GM21390 (cell line): ENCODE measurements around the gene DPP6.

Experiments used
- ATAC-seq: cut with Tn5 transposase; IDR thresholded peaks from one replicate; pipeline ENCODE4 v1.9.1; 2021; ENCODE audit not compliant: unreplicated experiment

DPP6 gene

DNA sequence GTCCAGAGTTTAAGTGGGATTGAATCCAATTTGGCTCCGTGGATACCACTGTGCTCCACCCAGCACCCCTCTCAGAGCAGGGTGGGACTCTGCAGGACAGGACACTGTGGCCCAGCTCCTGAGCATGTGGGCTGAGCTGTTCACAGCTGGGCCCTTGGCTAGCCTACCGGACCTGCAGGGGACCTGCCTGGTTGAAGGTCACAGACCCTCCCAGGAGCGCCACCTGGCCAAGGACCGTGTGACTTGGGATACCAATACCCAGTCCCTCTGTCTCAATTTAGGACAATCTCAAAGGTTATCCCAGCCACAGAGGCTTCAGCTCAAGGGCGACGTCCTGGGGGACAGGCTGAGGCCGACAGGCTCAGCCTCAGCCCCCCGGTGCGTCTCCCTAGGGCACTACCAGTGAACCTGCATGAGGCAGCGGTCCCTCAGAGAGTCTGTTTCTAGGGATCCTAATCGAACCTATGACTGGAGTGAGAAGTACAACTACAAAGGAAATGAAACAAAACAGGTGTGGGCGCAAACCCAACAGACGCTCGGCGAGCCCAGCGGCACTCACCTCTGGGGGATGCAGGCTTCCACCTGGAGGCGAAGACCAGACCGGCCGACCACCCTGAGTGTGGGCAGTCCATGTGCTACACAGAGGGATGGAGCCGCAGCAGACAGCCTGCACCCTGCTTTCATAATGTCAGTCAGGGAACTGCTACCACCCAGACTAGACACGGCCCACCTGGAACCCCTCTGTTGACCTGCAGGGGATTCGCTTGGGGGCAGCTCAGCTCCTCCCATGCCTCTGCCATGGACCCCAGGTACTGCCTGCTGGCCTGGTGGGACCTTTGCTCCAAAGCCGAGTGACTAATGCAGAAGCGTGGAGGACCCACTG lies 847.0 kb downstream of the DPP6 start:
- no peak for ATAC-seq

DNA sequence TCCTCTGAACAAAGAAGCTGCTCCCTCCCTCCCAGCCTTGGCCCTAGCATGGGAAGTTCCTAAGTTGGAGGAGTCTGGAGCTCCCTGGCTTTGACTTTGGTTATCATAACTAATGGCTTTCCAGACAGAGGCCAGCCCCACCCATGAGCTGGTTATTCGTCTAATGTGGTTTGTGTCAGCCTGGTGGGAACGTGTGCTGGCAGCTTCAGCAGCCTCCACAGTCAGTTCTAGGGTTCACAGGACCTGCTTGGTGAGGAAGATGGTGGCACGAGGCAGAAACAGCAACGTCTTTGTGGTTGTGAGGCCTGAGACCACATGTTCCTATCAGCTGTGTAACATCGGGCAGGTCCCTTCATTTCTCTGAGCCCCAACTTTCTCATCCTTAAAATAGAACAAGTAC lies 847.7 kb downstream of the DPP6 start:
- no peak for ATAC-seq

DNA sequence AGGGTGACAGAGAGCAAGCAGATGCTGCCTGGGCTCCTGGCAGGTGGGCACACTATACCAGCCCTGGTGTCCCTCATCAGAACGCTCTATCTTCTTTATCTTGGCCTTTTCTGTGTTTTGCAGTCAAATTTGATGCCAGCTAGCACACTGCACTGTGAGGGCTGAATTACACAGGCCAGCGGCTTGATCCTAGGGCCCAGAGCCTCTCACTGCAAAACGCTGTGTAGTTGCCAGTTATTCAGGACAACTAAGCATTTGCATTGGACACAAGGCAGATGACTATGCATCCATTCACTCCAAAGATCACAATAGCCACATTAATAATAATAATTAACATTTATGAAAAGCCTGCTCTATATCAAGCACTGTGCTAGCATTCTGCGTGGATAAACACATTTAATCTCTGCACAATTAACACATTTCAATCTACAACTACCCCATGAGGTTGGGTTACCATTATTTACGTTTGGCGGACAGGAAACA lies 850.4 kb downstream of the DPP6 start:
- ATAC-seq, result no peak

DNA sequence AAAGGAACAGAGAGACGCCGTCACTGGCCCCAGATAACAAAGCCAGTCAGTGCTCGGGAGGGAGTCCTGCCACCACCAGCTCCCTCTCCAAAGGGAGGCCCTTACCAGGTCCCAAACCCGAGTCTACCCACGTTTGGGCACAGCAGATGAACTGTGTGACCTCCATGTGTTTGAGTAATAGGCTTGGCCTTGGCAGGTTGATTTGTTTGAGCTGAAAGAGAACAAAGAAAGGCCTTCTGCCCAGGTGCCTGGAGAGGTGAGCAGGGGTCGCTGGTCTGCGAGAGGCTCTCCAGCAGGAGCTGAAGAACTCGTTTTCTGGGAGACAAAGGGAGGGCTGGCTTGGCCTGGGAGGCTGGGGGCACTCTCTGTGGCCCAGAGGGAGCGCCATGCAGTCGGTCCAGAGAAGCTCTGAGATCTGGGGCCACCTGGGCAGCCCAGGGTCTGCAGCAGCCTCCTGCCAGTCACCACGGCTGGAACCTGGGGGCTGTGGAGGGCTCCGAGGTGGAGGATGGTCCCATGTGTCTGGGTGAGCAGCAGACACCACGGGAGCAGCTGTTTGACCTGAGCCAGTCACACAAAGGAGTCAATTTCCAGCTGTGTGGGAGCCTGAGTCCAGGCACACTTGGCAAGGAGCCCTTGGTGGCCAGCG lies 851.0 kb downstream of the DPP6 start:
- no peak for ATAC-seq

DNA sequence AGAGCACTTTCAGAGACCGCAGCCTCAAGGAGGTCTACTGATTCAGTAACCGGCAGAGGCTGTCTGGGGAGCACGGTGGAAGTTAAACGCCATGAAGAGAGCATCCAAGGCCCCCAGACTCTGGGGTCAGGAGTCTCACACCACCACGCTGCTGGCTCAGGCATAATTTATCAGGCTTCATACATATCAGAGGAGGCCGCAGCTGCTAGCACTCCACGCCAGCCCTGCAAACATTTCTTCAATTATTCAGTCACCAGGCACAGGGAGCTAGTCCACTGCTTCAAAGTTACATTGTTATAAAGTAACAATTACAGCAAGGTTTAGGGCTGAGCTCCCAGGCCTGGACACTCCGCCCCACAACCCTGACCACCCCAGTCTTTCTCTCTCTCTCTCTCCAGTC lies 852.9 kb downstream of the DPP6 start:
- no peak for ATAC-seq

DNA sequence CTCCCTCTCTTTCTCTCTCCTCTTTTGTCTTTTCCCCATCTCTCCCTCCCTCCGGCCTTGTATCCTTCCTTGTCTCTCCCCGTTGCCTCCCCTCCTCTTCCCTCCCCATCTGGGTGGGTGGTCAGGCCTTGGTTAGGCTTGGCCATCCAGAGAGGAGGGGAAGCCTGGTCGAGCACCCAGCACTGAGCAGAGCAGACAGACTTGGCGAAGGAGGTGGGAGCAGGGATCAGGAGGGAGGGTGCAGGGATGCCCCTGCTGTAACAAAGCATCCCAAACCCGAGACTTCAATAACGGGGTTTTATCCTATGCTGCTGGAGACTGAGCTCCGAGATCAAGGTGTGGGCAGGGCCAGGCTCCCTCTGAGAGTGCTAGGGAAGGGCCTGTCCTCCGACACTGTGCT lies 853.4 kb downstream of the DPP6 start:
- ATAC-seq, result no peak

DNA sequence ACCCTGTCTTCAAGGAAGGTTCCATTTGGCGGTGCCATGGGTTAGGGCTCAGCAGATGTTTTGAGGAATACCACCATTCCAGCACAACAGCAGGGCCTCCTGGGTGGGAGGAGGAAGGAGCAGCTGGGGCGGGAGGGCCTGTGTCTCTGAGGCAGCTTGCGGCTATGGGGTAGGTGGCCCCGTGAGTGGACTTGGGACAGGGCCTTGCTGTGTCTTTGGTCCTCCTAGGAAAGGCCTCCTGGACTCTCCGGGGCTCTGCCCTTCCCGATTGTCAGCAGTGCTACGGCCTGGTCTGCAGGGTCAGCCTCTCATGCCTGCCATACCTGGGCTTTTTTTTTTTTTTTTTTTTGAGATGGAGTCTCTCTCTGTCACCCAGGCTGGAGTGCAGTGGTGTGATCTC lies 854.0 kb downstream of the DPP6 start:
- ATAC-seq, result no peak

DNA sequence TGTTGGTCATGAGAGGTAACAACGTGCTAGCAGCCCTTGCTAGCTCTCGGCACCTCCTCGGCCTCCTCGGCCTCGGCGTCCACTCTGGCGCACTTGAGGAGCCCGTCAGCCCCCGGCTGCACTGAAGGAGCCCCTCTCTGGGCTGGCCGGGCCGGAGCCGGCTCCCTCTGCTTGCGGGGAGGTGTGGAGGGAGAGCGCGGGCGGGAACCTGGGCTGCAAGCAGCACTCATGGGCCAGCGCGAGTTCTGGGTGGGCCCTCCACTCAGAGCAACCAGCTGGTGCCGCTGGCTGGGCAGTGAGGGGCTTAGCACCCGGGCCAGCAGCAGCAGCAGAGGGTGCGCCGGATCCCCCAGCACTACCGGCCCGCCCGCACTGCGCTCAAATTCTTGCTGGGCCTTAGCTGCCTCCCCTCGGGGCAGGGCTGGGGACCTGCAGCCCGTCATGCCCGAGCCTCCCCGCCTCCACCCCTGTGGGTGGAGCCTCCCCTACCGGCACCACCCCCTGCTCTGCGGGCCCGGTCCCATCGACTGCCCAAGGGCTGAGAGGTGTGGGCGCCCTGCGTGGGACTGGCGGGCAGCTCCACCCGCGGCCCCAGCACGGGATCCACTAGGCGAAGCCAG lies 854.6 kb downstream of the DPP6 start:
- no peak for ATAC-seq

DNA sequence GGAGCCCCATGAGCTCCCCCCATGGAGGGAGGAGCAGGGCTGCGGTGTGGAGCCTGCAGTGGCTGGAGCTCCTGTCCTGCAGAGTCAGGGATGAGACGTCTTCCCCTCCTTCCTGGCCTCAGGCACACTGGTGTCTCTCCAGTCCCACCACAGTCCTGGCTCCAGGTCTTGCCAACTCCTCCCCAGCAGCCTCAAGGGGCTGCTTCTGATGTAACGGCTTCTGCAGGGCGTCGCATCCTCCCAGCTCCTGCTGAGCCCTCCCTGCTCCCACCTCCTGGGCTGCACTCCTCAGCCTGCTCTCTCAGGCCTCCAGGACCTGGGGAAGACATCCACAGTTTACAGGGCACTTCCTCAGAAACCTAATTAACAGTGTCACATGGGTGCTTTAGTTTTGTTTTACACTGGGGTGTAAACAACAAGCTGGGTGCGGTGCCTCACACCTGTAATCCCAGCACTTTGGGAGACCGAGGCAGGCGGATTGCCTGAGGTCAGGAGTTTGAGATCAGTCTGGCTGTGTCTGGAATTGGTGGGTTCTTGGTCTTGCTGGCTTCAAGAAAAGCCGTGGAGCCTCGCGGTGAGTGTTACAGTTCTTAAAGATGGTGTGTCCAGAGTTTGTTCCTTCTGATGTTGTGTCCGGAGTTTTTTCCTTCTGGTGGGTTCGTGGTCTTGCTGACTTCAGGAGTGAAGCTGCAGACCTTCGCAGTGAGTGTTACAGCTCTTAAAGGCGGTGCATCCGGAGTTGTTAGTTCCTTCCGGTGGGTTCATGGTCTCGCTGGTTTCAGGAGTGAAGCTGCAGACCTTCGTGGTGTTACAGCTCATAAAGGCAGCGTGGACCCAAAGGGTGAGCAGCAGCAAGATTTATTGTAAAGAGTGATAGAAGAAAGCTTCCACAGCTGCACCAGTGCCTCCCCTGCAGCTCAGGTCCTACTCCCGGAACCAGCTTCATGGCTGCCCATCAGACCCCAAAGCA lies 855.7 kb downstream of the DPP6 start:
- no peak for ATAC-seq

DNA sequence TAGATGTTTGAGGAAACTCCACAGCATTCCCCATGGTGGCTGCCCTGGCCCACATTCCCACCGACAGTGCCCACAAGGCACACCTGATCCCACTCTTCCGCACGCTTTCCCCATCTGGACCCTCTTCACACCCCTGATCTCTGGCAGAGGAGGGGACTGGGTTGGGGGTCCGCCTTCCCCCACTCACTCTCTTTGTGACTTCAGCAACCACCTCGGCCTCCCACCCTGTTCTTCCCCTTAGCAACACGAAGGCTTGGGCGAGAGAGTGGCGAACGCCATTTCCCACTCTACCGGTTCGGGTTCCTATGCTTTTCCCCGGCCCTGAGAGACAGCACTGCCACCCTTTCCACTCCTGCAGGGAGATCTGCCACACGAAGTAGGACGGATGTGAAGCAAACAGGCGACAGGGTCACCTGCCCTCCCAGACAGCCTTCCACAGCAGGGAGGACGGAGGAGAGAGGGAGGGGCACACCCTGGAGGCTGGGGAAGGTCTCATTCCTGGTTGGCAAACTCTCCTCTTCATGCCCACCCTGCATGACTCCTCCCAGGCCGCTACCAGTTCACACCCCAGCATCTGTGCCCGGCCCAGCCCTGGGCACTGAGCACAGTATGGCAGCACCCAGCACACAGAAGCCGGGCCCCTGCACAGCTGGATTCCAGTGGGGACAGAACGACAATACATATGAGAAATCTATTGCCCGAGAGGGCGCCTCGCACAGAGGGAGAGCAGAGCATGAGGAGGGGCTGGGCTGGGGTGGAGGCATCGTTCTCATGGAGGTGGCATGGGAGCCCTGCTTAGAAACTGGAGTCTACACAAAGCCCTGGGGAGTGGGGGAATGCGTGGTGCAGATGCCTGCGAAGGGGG lies 857.3 kb downstream of the DPP6 start:
- ATAC-seq, result no peak

DNA sequence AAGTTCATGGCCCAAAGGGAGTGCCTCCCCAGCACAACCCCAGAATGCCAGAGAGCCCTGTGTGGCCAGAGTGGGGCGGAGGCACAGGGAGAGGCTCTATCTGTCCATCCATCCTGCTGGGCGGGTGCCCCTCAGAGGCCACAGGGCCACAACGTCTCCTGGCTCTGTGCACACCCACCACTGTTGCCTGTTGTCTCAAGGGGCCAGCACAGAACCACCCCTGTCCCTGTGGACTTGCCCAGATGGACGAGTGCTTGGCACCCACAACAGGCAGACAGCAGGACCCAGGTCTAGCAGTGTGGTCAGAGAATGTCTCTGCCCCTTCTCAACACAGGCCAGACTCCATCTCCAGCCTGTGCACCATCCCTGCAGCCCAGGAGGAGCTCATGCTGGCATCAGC lies 857.9 kb downstream of the DPP6 start:
- ATAC-seq, result no peak

DNA sequence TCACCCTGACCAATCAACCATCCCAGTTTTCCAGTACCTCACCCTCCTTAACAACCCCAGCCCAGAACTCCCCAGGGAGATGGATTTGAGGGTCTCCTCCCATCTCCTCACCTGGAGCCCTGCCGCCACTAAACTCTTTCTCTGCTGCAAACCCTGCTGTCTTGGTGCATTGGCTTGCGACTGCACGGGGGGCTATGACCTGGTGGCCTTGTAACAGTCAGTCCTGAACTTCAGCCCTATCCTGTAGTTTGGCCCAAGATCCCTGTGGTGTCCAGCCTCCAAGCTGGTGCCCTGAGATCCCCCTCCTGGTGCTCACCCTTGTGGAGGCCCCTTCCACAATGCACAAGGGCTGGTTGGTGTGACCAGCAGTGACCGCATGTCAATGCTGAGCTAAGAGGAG lies 858.8 kb downstream of the DPP6 start:
- ATAC-seq, result no peak

DNA sequence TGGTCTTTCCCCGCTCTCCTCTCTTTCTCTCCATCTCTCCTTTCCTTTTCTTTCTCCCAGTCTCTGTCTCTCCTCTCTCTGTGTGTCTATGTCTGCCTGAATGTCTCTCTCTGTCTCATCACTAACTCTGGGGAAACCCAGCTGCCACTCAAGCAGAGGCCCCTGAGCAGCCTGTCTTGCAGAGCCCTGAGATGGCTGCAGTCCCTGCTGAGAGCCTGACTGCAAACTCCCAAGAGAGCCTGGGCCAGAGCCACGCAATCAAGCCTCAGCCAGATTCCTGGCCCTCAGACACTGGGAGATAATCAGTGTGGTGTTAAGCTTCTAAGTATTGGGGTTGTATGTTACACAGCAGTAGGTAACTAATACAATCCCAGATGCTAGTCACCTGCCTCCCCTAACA lies 859.2 kb downstream of the DPP6 start:
- no peak for ATAC-seq

DNA sequence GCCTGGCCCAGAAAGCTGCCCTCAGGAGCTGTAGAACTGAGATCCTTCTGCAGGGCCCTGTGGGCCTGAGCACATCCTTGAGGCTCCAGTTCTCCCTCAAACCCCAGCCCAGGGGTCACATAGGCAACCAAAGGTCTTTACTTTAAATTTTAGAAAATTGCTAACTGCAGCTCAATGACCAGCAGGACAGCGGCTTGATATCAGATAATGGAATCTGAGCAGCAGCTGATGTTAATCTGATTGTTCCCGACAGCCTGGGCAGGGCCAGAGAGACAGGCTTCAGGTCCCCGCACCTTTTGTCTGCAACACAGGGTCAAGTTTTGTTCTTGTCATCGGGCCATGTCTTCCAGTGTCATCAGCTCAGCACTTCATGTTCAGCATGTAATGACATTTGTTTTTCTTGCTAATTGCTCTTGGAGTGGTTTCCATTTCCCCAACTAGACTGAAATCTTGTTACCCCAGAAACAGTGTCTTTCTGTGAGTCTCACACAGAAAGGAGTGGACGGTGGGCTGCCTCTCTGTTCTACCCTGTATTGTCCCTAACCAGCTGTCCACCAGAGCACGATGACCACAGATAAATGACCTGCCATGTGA lies 859.8 kb downstream of the DPP6 start:
- ATAC-seq, result no peak

DNA sequence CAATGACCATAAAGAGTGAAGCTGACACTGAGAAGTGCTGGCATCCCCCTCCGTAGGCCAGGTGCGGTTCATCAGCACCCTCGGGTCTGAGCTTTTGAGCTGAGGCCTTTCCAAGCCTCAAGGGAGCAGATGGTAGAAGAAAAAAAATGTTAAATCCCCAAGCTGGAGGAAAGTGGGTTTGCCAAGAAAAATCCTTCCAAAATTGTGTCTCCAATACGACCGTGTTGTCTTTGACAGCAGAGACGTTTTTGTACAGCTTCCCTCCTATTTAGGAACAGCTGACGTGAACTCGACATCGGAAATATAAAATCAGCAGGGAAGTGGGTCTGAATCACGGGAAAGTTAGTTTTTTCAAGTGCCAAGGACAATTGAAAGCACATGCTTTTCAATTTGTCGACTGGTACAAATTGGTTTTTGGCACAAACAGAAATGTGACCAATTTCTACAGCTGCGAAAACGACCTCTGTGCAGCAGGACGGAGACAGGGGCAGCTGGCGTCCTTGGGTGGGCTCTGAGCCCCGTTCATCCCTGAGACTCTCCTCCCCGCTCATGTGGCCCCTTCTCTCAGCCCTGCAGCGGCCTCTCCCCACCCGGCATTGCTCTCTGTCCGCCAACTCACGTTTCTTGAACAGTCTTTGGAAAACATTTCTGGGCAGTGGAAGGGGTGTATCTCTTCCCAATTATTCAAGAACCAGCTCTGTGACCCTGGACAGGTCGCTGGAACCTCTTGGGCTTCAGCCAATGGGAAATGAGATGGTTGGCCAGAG lies 860.9 kb downstream of the DPP6 start:
- ATAC-seq, result no peak

DNA sequence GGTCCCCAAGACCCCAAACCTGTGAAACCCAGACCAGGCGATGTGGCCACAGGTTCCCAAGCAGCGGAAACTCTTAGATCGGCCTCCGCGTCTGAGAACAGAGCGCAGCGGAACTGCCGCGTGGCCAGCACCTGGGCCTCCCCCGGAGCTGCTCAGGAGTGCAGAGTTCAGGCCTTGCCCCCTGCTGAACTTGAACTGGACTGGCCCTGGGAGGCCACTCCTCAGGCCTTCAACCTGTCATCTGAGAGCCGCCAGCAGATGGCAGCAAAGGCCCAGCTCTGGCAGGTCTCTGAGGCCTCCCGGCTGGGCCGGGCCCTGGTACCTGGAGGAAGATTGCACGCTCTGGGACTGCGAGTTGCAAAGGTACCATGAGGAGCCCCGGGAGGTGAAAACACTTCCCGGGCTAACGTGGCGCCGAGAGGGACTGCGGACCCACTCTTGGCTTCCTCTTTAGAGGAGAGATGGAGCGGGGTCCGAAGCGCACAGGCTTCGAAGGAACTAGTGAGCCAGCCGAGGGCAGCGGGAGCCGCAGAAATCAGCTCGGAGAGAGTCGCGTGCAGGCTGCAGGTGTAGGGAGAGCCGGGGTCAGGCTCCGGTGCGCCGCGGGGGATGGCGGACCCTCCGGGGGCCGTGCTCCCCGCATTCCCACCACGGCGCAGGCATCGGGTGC lies 861.6 kb downstream of the DPP6 start:
- peak; percentile 99 for ATAC-seq

DNA sequence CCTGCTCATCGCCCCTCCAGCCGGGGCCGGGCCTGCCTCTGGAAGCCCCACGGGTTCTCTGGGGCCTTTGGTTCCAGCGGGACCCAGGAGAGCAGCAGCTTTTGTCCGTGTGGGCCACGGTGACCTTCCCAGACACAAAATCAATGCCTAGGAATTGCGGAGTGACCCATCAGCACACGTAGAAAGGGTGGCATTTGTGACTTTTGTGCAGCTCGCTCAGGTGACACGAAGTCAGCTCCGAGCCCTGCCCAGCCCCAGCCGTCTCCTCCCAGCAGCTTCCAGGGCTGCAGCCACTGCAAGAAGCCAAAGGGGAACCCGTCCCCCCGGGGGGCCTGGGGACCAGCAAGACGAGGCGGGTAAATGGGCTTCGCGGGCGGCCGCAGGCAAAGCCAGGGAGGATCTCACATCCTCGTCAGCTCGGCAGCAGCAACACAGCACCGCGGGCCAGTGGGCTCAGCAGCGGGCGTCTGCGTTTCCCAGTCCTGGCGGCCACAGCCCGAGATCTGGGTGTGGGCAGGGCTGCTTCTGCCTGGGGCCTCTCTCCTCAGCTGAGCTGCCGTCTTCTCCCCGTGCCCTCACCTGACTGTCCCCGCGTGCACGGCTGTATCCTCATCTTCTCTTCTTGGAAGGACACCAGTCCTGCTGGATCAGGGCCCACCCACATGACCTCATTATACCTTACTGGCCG lies 862.3 kb downstream of the DPP6 start:
- peak; percentile 19 for ATAC-seq

DNA sequence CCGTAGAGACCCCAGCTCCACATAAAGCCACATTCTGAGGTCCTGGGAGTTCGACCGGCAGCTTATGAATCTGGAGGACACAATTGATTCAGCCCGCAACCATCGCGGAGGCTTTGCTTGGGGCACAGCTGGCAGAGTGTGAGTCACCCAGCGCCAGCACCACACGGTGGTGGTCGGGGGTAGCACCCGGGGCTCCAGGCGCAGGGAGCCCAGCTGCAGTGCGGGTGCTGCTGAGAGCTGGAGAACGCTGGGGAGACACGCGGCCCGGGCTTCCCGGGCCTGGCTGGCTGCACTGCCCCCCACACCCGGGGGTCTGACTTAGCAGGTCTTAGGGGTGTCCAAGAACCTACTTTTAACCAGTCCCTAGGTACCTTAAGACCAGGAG lies 862.8 kb downstream of the DPP6 start:
- no peak for ATAC-seq
